ENCODE results near the gene CEACAM5. TPM values are rescaled to one million over a fixed set of nuclear protein-coding genes. Genes with fewer than 3 reads are reported as not detected.
"Not testable (repeated sequence)": the region's sequence is repeated elsewhere in the genome, so short reads cannot be mapped to it uniquely, and the experiment has no call there.

CEACAM5 gene
- total RNA-seq, 2 experiments from 2014 or later = not detected

GRCh38 chr19:41702171-41702651, 6.2 kb upstream of the CEACAM5 start:
- ChIA-PET POLR2A (interaction anchor here (1.0 kb wide), 1 partner anchor 473 kb away, joined by 3 read pairs; no protein-coding TSS in a partner anchor), CTCF (interaction anchor here (0.7 to 1.3 kb wide), 4 partner anchors 13 to 133 kb away, joined by 3 to 4 read pairs (median 3); no protein-coding TSS in a partner anchor)
- H3K36me3 Mint-ChIP-seq (ENCODE audit: low read depth) = no peaks in the 10 kb centered on the region
- H3K9me3 Mint-ChIP-seq (ENCODE audit: insufficient read depth) = no peaks in the 10 kb centered on the region
- H3K27ac Mint-ChIP-seq = no peak overlapping the region
- no peak for ATAC-seq
- no peak overlapping the region for H3K4me3 Mint-ChIP-seq
- peaks cover 2% of the 10 kb centered on the region for H3K4me1 Mint-ChIP-seq (ENCODE audit: low read depth)
- no peak for DNase-seq
- H3K27me3 Mint-ChIP-seq (ENCODE audit: low read depth) = peaks cover 15% of the 10 kb centered on the region

- no peak overlapping the region for H3K4me3 Mint-ChIP-seq
- H3K27ac Mint-ChIP-seq = no peak overlapping the region
- peaks cover 2% of the 10 kb centered on the region for H3K4me1 Mint-ChIP-seq (ENCODE audit: low read depth)
- CTCF ChIA-PET = no interaction called here
- DNase-seq (no peak), ATAC-seq (no peak)
- no peaks in the 10 kb centered on the region for H3K9me3 Mint-ChIP-seq (ENCODE audit: insufficient read depth)
- peaks cover 9% of the 10 kb centered on the region for H3K27me3 Mint-ChIP-seq (ENCODE audit: low read depth)
- POLR2A ChIA-PET = no interaction called here
- no peaks in the 10 kb centered on the region for H3K36me3 Mint-ChIP-seq (ENCODE audit: low read depth)
Observed at GRCh38 chr19:41703602-41704293, 4.7 kb upstream of the CEACAM5 start.

- DNase-seq (peak; percentile 57), ATAC-seq (no peak)
- POLR2A ChIA-PET = no interaction called here
- CTCF ChIA-PET = interaction anchor here (1.0 kb wide), 1 partner anchor 47 kb away, joined by 5 read pairs; no protein-coding TSS in a partner anchor
- Mint-ChIP-seq H3K27ac (no peak overlapping the region), H3K27me3 (ENCODE audit: low read depth) (peaks cover 9% of the 10 kb centered on the region), H3K4me3 (no peak overlapping the region), H3K4me1 (ENCODE audit: low read depth) (peaks cover 2% of the 10 kb centered on the region), H3K9me3 (ENCODE audit: insufficient read depth) (no peaks in the 10 kb centered on the region), H3K36me3 (ENCODE audit: low read depth) (no peaks in the 10 kb centered on the region)
Observed at GRCh38 chr19:41705393-41706174, 2.8 kb upstream of the CEACAM5 start.

GRCh38 chr19:41706741-41707501, 1.5 kb upstream of the CEACAM5 start:
- H3K27me3 Mint-ChIP-seq (ENCODE audit: low read depth) = peaks cover 9% of the 10 kb centered on the region
- H3K9me3 Mint-ChIP-seq (ENCODE audit: insufficient read depth) = no peaks in the 10 kb centered on the region
- no peak overlapping the region for H3K27ac Mint-ChIP-seq
- DNase-seq (peak; percentile 76), ATAC-seq (peak; percentile 96)
- ChIA-PET CTCF (interaction anchor here (0.6 to 1.9 kb wide), 36 partner anchors 9 to 250 kb away, joined by 3 to 26 read pairs (median 4); no protein-coding TSS in a partner anchor), POLR2A (interaction anchor here (0.5 kb wide), 1 partner anchor 176 kb away, joined by 3 read pairs; the partner anchor contains the start of gene ARHGEF1)
- H3K4me3 Mint-ChIP-seq = peak overlapping the region; percentile 47
- H3K4me1 Mint-ChIP-seq (ENCODE audit: low read depth) = peaks cover 2% of the 10 kb centered on the region
- no peaks in the 10 kb centered on the region for H3K36me3 Mint-ChIP-seq (ENCODE audit: low read depth)

GRCh38 chr19:41707502-41707812, 969 bp upstream of the CEACAM5 start:
- CTCF ChIA-PET = interaction anchor here (0.6 to 1.9 kb wide), 35 partner anchors 9 to 251 kb away, joined by 3 to 26 read pairs (median 5); no protein-coding TSS in a partner anchor
- ATAC-seq = no peak
- Mint-ChIP-seq H3K9me3 (ENCODE audit: insufficient read depth) (no peaks in the 10 kb centered on the region), H3K27me3 (ENCODE audit: low read depth) (peaks cover 9% of the 10 kb centered on the region), H3K36me3 (ENCODE audit: low read depth) (no peaks in the 10 kb centered on the region), H3K4me1 (ENCODE audit: low read depth) (peaks cover 2% of the 10 kb centered on the region), H3K27ac (no peak overlapping the region), H3K4me3 (no peak overlapping the region)
- POLR2A ChIA-PET = interaction anchor here (0.5 kb wide), 1 partner anchor 176 kb away, joined by 3 read pairs; the partner anchor contains the start of gene ARHGEF1
- DNase-seq = no peak

- peaks cover 2% of the 10 kb centered on the region for H3K4me1 Mint-ChIP-seq (ENCODE audit: low read depth)
- DNase-seq (no peak), ATAC-seq (no peak)
- no peaks in the 10 kb centered on the region for H3K36me3 Mint-ChIP-seq (ENCODE audit: low read depth)
- peaks cover 9% of the 10 kb centered on the region for H3K27me3 Mint-ChIP-seq (ENCODE audit: low read depth)
- H3K4me3 Mint-ChIP-seq = no peak overlapping the region
- POLR2A ChIA-PET = interaction anchor here (0.5 kb wide), 1 partner anchor 175 kb away, joined by 3 read pairs; the partner anchor contains the start of gene ARHGEF1
- no peaks in the 10 kb centered on the region for H3K9me3 Mint-ChIP-seq (ENCODE audit: insufficient read depth)
- CTCF ChIA-PET = interaction anchor here (1.6 to 1.9 kb wide), 4 partner anchors 17 to 103 kb away, joined by 3 to 8 read pairs (median 6); no protein-coding TSS in a partner anchor
- no peak overlapping the region for H3K27ac Mint-ChIP-seq
Observed at GRCh38 chr19:41707871-41708371, 505 bp upstream of the CEACAM5 start.

GRCh38 chr19:41709516-41709915, 1.1 kb downstream of the CEACAM5 start:
- H3K4me3 Mint-ChIP-seq; H3K36me3 Mint-ChIP-seq (ENCODE audit: low read depth); ATAC-seq; DNase-seq; H3K4me1 Mint-ChIP-seq (ENCODE audit: low read depth); H3K9me3 Mint-ChIP-seq (ENCODE audit: insufficient read depth); CTCF ChIA-PET; H3K27ac Mint-ChIP-seq; POLR2A ChIA-PET: not testable (repeated sequence)
- peaks cover 11% of the 10 kb centered on the region for H3K27me3 Mint-ChIP-seq (ENCODE audit: low read depth)

GRCh38 chr19:41709951-41710645, 1.7 kb downstream of the CEACAM5 start:
- no peak overlapping the region for H3K4me3 Mint-ChIP-seq
- no peaks in the 10 kb centered on the region for H3K36me3 Mint-ChIP-seq (ENCODE audit: low read depth)
- DNase-seq (no peak), ATAC-seq (no peak)
- H3K27me3 Mint-ChIP-seq (ENCODE audit: low read depth) = peaks cover 11% of the 10 kb centered on the region
- ChIA-PET POLR2A (no interaction called here), CTCF (no interaction called here)
- H3K27ac Mint-ChIP-seq = no peak overlapping the region
- peaks cover 2% of the 10 kb centered on the region for H3K4me1 Mint-ChIP-seq (ENCODE audit: low read depth)
- no peaks in the 10 kb centered on the region for H3K9me3 Mint-ChIP-seq (ENCODE audit: insufficient read depth)

GRCh38 chr19:41711376-41712261, 3.2 kb downstream of the CEACAM5 start:
- Mint-ChIP-seq H3K4me1 (ENCODE audit: low read depth) (peaks cover 2% of the 10 kb centered on the region), H3K27ac (no peak overlapping the region), H3K27me3 (ENCODE audit: low read depth) (peaks cover 5% of the 10 kb centered on the region), H3K36me3 (ENCODE audit: low read depth) (no peaks in the 10 kb centered on the region), H3K9me3 (ENCODE audit: insufficient read depth) (no peaks in the 10 kb centered on the region), H3K4me3 (no peak overlapping the region)
- ATAC-seq (no peak), DNase-seq (no peak)
- POLR2A ChIA-PET = no interaction called here
- CTCF ChIA-PET = no interaction called here

- Mint-ChIP-seq H3K27me3 (ENCODE audit: low read depth) (peaks cover 5% of the 10 kb centered on the region), H3K9me3 (ENCODE audit: insufficient read depth) (no peaks in the 10 kb centered on the region), H3K36me3 (ENCODE audit: low read depth) (no peaks in the 10 kb centered on the region), H3K4me1 (ENCODE audit: low read depth) (no peaks in the 10 kb centered on the region), H3K27ac (no peak overlapping the region), H3K4me3 (no peak overlapping the region)
- ChIA-PET CTCF (no interaction called here), POLR2A (no interaction called here)
- DNase-seq (no peak), ATAC-seq (no peak)
Observed at GRCh38 chr19:41714598-41714997, 6.2 kb downstream of the CEACAM5 start.

All from activated CD8-positive, alpha-beta T cell treated with anti-CD3 and anti-CD28 coated beads, Interleukin-2, amount 10 ng/mL, durations not matched to agents 7 days and 5 days (primary cell).